Smooth muscle cell (in vitro differentiated cells): ENCODE results near the gene CTSO. TPM values are rescaled to one million over a fixed set of nuclear protein-coding genes. Genes with fewer than 3 reads are reported as not detected.

ENCODE experiments used
- DNase-seq: peaks from one replicate; lab custom pipeline; 2025; ENCODE audit not compliant: unreplicated experiment; lab: John Stamatoyannopoulos, UW
- H2AFZ ChIP-seq: fragments of 200-600 bp; sonication (generic); 2 replicates; pipeline ENCODE4 v1.6.0; 2016; ENCODE audit warnings: antibody characterized with exemption, low read depth, mild to moderate bottlenecking
- H3F3A ChIP-seq: fragments of 200-600 bp; sonication (generic); 2 replicates; pipeline ENCODE4 v1.6.0; 2017; ENCODE audit warnings: antibody characterized with exemption, low read depth
- H3K27ac ChIP-seq: fragments of 200-600 bp; sonication (generic); 2 replicates; pipeline ENCODE4 v1.5.1; 2016; ENCODE audit warnings: low read depth, mild to moderate bottlenecking
- H3K27me3 ChIP-seq: fragments of 200-600 bp; sonication (generic); 2 replicates; pipeline ENCODE4 v1.6.1; 2016; ENCODE audit warnings: low read depth, mild to moderate bottlenecking
- H3K36me3 ChIP-seq: fragments of 200-600 bp; sonication (generic); 2 replicates; pipeline ENCODE4 v1.5.1; 2016; ENCODE audit warnings: low read depth
- H3K4me1 ChIP-seq: fragments of 200-600 bp; sonication (generic); 2 replicates; pipeline ENCODE4 v1.5.1; 2016; ENCODE audit warnings: low read depth
- H3K4me2 ChIP-seq: fragments of 200-600 bp; sonication (generic); 2 replicates; pipeline ENCODE4 v1.6.0; 2016; ENCODE audit warnings: mild to moderate bottlenecking
- H3K4me3 ChIP-seq: fragments of 200-600 bp; sonication (generic); 2 replicates; pipeline ENCODE4 v1.5.1; 2016; ENCODE audit warnings: mild to moderate bottlenecking
- H3K79me2 ChIP-seq: fragments of 200-600 bp; sonication (generic); 2 replicates; pipeline ENCODE4 v1.6.0; 2016; ENCODE audit warnings: low read depth, mild to moderate bottlenecking
- H3K9ac ChIP-seq: fragments of 200-600 bp; sonication (generic); 2 replicates; pipeline ENCODE4 v1.6.0; 2016; ENCODE audit warnings: low read depth
- H3K9me3 ChIP-seq: fragments of 200-600 bp; sonication (generic); replicated peaks from 2 replicates; pipeline ENCODE4 v1.5.1; 2016; ENCODE audit warnings: low read depth
- H4K20me1 ChIP-seq: fragments of 200-600 bp; sonication (generic); 2 replicates; pipeline ENCODE4 v1.6.0; 2016; ENCODE audit warnings: low read depth
- CTCF ChIP-seq: fragments of 200-600 bp; sonication (generic); IDR thresholded peaks from 2 replicates; pipeline ENCODE4 v1.5.1; 2017; ENCODE audit warnings: borderline replicate concordance, mild to moderate bottlenecking, antibody characterized with exemption; ENCODE audit not compliant: insufficient read depth, poor library complexity, severe bottlenecking
- WGBS: methylation state at CpG from one replicate; pipeline ENCODE4 v1.1.7; 2016; ENCODE audit warnings: low lambda C conversion rate; 5-methylcytosine and 5-hydroxymethylcytosine counted together
- polyA plus RNA-seq: library from polyadenylated mRNA; unstranded; fragments of >200 nt; fragmentation: Nextera tagmentation; extraction: Ambion mirVana; gene quantifications from 2 replicates; pipeline ENCODE4 v1.2.1, GENCODE V29; 2016
- total RNA-seq: library from RNA; depleted of rRNA; stranded (reverse); fragments of >200 nt; gene quantifications from 2 replicates; pipeline ENCODE4 v1.2.3, GENCODE V29; 2014

CTSO gene
- total and polyA plus RNA-seq, 2 experiments from 2014 or later = 15.4 to 19.2 TPM

- Histone ChIP-seq H2AFZ (peak overlapping the region; percentile 68), H4K20me1 (no peaks in the 10 kb centered on the region), H3K27me3 (no peaks in the 10 kb centered on the region), H3K79me2 (no peaks in the 10 kb centered on the region), H3K9me3 (no peaks in the 10 kb centered on the region), H3K36me3 (no peaks in the 10 kb centered on the region), H3K4me1 (peaks cover 22% of the 10 kb centered on the region), H3K9ac (no peak overlapping the region), H3F3A (no peaks in the 10 kb centered on the region), H3K4me3 (no peak overlapping the region), H3K27ac (no peak overlapping the region), H3K4me2 (no peak overlapping the region)
- DNase-seq = no peak
- 98% methylated on average over 4 of the region's 4 CpGs for WGBS
- no peak for TF ChIP-seq CTCF
These were observed 25.1 kb upstream of the CTSO start for GRCh38 chr4:155978810-155979209.

GRCh38 chr4:155975511-155975910, 21.8 kb upstream of the CTSO start:
- DNase-seq = no peak
- no peak overlapping the region for H3K4me3 ChIP-seq
- no peaks in the 10 kb centered on the region for H3K27me3 ChIP-seq
- H2AFZ ChIP-seq = no peak overlapping the region
- H3K9me3 ChIP-seq = no peaks in the 10 kb centered on the region
- no peaks in the 10 kb centered on the region for H3F3A ChIP-seq
- H3K27ac ChIP-seq = peak overlapping the region; percentile 60
- no peaks in the 10 kb centered on the region for H4K20me1 ChIP-seq
- H3K4me2 ChIP-seq = peak overlapping the region; percentile 68
- peaks cover 23% of the 10 kb centered on the region for H3K4me1 ChIP-seq
- H3K9ac ChIP-seq = no peak overlapping the region
- TF ChIP-seq CTCF = no peak
- no peaks in the 10 kb centered on the region for H3K36me3 ChIP-seq
- 39% methylated on average over 2 of the region's 2 CpGs for WGBS
- no peaks in the 10 kb centered on the region for H3K79me2 ChIP-seq

- Histone ChIP-seq H3K36me3 (no peaks in the 10 kb centered on the region), H3F3A (no peaks in the 10 kb centered on the region), H3K27ac (peak overlapping the region; percentile 60), H3K4me2 (peak overlapping the region; percentile 68), H2AFZ (no peak overlapping the region), H3K27me3 (no peaks in the 10 kb centered on the region), H3K9ac (peak overlapping the region; percentile 1), H3K9me3 (no peaks in the 10 kb centered on the region), H4K20me1 (no peaks in the 10 kb centered on the region), H3K79me2 (no peaks in the 10 kb centered on the region), H3K4me3 (no peak overlapping the region), H3K4me1 (peaks cover 23% of the 10 kb centered on the region)
- 8% methylated on average over 3 of the region's 3 CpGs for WGBS
- DNase-seq = no peak
- TF ChIP-seq CTCF = no peak
These were observed 21.3 kb upstream of the CTSO start for GRCh38 chr4:155974996-155975395.

GRCh38 chr4:155974476-155974749, 20.7 kb upstream of the CTSO start:
- WGBS = 73% methylated on average over 1 of the region's 1 CpG
- no peak for DNase-seq
- no peak for TF ChIP-seq CTCF

More at GRCh38 chr4:155974476-155974749, 20.7 kb upstream of the CTSO start:
- H3F3A ChIP-seq = no peaks in the 10 kb centered on the region
- no peaks in the 10 kb centered on the region for H3K9me3 ChIP-seq
- peak overlapping the region; percentile 1 for H3K9ac ChIP-seq
- peaks cover 23% of the 10 kb centered on the region for H3K4me1 ChIP-seq
- no peaks in the 10 kb centered on the region for H3K79me2 ChIP-seq
- H2AFZ ChIP-seq = peak overlapping the region; percentile 10
- no peaks in the 10 kb centered on the region for H3K27me3 ChIP-seq
- no peaks in the 10 kb centered on the region for H4K20me1 ChIP-seq
- no peak overlapping the region for H3K4me3 ChIP-seq
- H3K36me3 ChIP-seq = no peaks in the 10 kb centered on the region
- H3K27ac ChIP-seq = peak overlapping the region; percentile 60
- H3K4me2 ChIP-seq = peak overlapping the region; percentile 68
